ENCODE data around the gene CAPS2. TPM values are rescaled to one million over a fixed set of nuclear protein-coding genes. Genes with fewer than 3 reads are reported as not detected.

The CAPS2 gene
- total and polyA plus RNA-seq, 10 of the 15 experiments (the other 5 are each of a cell fraction or from before 2014, with no cell fraction given): 2.0 to 6.4 (median 4.2) TPM

- DNase-seq (ENCODE audit: low read depth, low spot score) (no peak), ATAC-seq (peak; percentile 38; the same call in 2 of the 3 replicates), FAIRE-seq (no peak)
- Histone ChIP-seq H3K9ac (ENCODE audit: control insufficient read depth, insufficient read depth, low read length) (no peak overlapping the region), H3K36me3 (ENCODE audit: control insufficient read depth in 2 of 2, insufficient read depth in 2 of 2, low read length in 1 of 2) (no peaks in the 10 kb centered on the region), H3K4me1 (ENCODE audit: control insufficient read depth, insufficient read depth, low read length) (no peaks in the 10 kb centered on the region), H3K27me3 (replicated peaks in 1 of 2; ENCODE audit: control insufficient read depth in 2 of 2, insufficient read depth in 2 of 2, low read length in 1 of 2) (no peaks in the 10 kb centered on the region), H3K79me2 (ENCODE audit: control insufficient read depth, insufficient read depth, low read length) (no peaks in the 10 kb centered on the region), H4K20me1 (ENCODE audit: control insufficient read depth, insufficient read depth) (no peaks in the 10 kb centered on the region), H3K4me2 (ENCODE audit: control insufficient read depth, insufficient read depth) (no peak overlapping the region), H2AFZ (ENCODE audit: control insufficient read depth, low read depth, low read length) (no peak overlapping the region), H3K27ac (ENCODE audit: control insufficient read depth, insufficient read depth) (no peak overlapping the region), H3K9me3 (replicated peaks; ENCODE audit: control insufficient read depth, insufficient read depth, low read length) (no peaks in the 10 kb centered on the region), H3K4me3 (no peak overlapping the region)
- CTCF ChIA-PET: no interaction called here
- SMC1A ChIA-PET (ENCODE audit: uncharacterized antibody, unreplicated experiment): no interaction called here
- WGBS (ENCODE audit: insufficient coverage, insufficient replicate concordance, low lambda C conversion rate, missing lambda C conversion rate): 31% methylated on average over 2 of the region's 2 CpGs
- in situ Hi-C loops (cut with MboI): no loop called here
- TF ChIP-seq ATF7 (IDR thresholded peaks at IDR 0.05; ENCODE audit: low read depth) (no peak), ATF2 (IDR thresholded peaks at IDR 0.05; ENCODE audit: low read length) (no peak), EED (IDR thresholded peaks at IDR 0.05; ENCODE audit: low read depth) (no peak), BCLAF1 (IDR thresholded peaks at IDR 0.05) (no peak), RAD21 (IDR thresholded peaks at IDR 0.05; ENCODE audit: insufficient read depth, low read depth, low read length) (no peak), TCF3 (IDR thresholded peaks at IDR 0.05; ENCODE audit: borderline replicate concordance, insufficient read depth, low read depth, low read length) (no peak)
- intact Hi-C loops (cut with micrococcal nuclease; ENCODE audit: unreplicated experiment): no loop called here
- no TSS peak for BruUV-seq (replicated peaks)
- RAD21 ChIA-PET (ENCODE audit: unreplicated experiment): interaction anchor here (0.7 kb wide), 1 partner anchor 424 kb away, joined by 3 read pairs; no protein-coding TSS in a partner anchor
- POLR2A ChIA-PET: no interaction called here
Observed at GRCh38 chr12:75269209-75269608, 60.9 kb downstream of the CAPS2 start.
